RKO (cell line): Measurements from ENCODE around the gene RBM7.

ENCODE experiments used
- DNase-seq: peaks from one replicate; pipeline ENCODE4 v3.0.0-alpha.2; 2016; ENCODE audit warnings: low spot score

RBM7 gene

GRCh38 chr11:114400216-114400914 lies at the start of gene RBM7, which contains the start of gene C11orf71:
RBM7 (plus strand) TSS chr11:114400666; CDS start chr11:114400672, 6 bp downstream.
C11orf71 (minus strand) TSS chr11:114400511; CDS start chr11:114400331, 180 bp downstream.
- peak; percentile 98 for DNase-seq

DNA sequence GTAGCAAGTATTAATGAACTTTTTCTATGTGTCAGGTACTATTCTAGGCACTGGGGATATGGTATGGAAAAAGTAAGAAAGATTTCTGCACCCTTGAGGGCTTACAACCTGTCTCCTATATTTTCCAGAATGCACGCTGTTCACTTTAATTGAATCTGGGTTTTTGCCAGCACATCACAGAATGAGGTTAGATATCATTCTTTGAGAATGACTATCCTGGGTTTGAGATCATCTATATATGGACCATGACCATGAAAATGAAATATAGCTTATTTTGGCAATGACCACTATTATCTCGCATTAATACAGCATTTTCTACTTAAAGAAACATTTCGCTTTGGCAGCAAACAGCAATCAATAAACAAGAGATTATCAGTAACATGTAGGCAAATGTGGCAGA lies 47.0 kb upstream of the RBM7 start:
- no peak for DNase-seq

DNA sequence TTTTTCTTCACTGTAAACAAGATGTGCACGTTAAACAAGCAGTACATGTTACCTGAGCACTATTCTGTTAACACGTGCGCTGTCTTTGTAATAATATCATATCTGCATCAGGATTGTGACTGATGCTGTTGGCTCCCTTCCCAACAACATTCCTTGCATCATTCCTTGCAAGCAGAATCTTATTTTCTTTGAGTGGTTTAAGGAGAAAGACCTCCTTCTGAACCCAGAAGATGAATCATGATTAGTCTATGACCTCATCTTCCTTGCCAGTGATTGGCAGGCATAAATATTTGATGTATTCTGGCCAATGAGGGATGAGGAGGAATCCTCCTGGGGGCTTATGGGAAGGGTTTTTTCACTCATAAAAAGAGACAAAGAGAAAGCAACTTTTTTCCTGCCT lies 46.4 kb upstream of the RBM7 start:
- peak; percentile 72 for DNase-seq

GRCh38 chr11:114358716-114359115 lies 41.8 kb upstream of the RBM7 start:
- no peak for DNase-seq

GRCh38 chr11:114359342-114359741 lies 41.1 kb upstream of the RBM7 start:
- peak; percentile 18 for DNase-seq

GRCh38 chr11:114362326-114362725 lies 38.1 kb upstream of the RBM7 start:
- DNase-seq = no peak

DNA sequence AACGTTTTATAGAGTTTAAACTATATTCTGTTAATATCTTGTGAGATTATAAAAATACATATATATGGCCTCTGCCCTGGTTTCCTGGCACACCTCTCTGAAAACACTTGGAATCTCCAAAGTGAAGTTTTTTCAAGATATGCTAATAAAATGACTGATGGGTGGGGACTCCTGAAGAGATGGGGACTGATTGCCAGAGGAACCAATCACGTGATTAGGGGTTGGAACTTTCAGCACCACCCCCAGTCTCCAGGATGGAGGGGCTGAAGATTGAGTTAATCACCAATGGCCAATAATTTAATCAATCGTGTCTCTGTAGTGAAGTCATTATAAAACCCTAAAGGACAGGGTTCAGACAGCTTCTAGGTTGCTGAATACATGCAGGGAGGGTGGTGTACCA lies 37.5 kb upstream of the RBM7 start:
- DNase-seq = no peak

DNA sequence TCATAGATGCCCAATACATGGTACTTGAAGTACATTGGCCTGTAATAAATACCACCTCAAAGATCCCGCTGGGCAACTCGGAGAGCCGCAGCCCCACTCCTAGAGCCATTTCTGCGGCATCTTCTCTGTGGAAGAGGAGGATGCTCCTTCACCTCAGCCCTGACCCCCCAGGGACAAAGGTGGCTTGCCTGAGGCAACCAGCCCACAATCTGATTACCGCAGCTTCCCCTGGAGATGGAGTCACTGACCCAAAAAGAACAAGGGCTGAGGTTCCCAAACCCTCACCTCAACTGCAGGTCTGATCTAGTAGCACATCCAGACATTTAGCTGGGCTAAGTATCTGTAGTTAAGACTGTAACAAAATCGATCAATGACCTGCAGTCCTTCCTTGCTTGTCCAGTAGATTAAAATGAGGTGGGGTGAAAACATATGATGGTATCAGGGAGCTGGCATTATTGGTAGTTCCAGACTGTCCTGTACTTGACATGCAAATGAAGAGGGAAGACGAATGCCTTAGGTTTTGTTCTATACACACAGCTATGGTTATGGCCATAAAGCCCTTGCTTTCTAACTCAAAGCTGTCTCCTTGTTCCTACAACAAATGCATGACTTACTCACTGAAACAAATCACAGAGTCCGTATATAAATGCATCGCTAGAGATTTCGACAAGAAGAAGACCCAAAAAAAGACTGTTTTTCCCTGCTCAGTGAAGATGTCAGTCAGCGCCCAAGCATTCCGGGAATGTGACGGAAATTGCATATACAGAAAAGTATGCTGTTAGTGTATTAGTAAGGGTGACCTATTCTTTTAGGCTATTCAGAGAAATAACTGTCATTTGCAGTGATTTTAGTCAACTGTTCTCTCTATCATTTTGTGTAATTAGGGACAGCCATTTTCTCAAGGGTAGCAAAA lies 33.9 kb upstream of the RBM7 start:
- peak; percentile 89 for DNase-seq

DNA sequence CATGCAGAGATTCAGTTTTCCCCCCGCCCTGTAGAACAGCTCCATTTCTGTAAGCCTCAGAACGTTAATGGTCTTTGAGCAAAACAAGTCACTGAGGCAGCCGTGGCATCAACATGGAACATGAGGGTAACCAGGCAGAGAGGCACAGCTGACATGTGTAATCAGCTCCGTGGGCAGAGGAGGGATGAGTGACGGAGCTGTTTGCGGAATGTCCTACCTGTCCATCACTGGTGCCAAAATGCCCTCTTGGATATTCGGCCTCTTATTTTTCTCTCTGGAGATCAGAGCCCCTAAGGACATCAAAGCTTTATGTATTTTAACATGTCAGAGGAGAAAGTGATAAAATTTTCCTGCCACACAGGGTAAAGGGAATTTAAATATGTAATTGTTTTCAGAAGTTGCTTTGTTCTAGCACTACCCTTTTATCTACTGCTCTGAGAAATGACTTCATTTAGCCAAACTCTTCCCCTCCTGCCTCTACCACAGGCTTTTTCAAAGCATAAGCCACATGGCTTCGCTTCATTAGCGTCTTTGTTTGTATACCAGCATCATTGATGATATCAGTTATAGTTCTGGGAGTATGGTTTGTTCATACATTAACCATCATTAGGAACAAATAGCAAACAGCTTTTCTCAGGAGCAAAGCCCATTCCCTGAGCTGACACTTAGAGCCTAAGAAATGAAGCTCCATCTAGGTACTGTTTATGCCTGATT lies 33.1 kb upstream of the RBM7 start:
- no peak for DNase-seq

DNA sequence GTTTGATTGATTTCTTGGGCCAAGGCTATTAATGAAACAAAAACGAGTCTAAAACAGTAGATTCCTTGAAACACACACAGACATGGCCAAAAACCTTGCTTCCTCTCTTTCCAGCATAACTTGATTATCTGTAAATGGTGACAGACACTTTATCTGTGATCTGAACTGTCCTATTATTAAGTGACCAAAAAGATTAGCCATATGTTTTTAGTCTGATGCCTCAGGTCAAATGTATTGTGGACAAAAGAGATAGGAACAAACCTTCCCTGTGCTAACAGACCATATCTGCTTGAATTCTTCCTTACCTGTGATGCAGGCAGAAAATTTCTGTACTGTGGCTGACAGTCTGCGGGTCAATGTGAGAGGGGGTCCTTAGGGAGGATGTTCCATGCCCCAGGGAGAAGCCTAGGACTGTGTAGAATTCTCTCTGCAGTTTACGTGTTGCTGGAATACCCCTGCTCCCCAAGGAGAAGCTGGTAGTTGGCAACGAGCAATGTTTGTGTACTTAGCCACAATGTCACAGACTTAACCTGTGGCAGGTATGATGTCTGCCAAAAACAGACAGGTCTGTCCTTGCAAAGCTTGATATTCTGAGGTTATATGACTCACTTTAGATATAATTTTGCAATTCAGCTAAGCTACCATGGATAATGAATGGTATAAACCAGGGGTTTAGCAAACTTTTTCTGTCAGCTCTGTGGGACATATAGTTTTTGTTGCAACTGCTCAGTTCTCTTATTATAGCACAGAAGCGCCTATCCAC lies 31.4 kb upstream of the RBM7 start:
- DNase-seq = no peak

GRCh38 chr11:114375052-114375451 lies 25.4 kb upstream of the RBM7 start:
- no peak for DNase-seq

DNA sequence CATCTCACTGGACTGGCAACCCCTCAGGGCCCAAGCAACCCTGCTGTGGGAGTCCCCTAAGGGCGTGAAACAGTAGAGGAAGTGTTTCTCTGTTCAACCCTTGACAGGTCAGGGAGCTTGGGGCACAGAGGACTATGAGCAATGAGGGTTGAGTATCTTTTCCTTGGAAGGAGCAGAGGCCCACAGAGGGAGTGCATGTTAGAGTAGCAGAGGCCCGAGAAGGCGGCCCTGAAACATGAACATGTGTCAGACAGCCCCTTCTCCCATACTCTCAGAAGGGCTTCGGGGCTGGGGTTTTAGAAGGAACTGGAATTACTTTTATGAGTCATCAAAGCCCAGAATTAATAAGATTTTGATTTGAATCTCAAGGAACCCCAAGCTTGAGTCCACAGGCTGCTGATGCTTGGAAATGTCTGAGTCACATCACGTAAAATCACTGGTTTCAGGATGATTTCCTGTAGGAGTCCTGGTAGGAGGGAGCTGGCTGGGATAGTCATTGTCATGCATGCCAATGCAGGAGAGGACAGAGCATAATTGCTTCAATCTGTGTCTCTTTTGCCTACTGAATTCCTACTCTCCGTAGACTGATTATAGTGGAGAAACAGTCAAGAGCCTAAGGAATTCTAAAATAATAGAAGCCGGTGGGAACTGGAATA lies 22.7 kb upstream of the RBM7 start:
- DNase-seq = no peak

GRCh38 chr11:114379394-114380069 lies 20.9 kb upstream of the RBM7 start:
- DNase-seq = no peak

DNA sequence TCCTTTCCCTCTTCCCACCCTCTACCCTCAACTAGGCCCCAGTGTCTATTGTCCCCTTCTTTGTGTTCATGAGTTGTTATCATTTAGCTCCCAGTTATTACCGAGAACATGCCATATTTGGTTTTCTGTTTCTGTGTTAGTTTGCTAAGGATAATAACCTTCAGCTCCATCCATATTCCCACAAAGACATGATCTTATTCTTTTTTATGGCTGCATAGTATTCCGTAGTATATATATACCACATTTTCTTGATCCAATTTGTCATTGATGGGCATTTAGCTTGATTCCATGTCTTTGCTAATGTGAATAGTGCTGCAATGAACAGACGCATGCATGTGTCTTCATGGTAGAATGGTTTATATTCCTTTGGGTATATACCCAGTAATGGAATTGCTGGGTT lies 18.0 kb upstream of the RBM7 start:
- no peak for DNase-seq

DNA sequence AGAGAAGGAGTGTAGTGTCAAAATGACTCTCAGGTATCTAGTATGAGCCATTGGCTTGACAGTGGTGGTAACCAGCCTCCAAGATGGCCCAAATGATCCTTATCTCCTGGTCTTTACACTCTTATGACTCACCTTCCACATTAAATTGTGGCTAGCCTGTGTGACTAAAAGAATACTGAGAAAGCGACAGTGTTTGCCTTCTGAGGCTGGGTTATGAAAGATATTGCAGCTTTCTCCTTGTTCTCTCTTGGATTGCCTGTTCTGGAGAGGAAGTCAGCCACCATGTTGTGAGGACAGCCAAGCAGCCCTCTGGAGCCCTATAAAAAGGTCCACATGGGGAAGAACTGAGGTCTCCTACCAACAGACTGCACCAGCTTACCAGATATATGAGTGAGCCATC lies 16.0 kb upstream of the RBM7 start:
- DNase-seq = no peak

DNA sequence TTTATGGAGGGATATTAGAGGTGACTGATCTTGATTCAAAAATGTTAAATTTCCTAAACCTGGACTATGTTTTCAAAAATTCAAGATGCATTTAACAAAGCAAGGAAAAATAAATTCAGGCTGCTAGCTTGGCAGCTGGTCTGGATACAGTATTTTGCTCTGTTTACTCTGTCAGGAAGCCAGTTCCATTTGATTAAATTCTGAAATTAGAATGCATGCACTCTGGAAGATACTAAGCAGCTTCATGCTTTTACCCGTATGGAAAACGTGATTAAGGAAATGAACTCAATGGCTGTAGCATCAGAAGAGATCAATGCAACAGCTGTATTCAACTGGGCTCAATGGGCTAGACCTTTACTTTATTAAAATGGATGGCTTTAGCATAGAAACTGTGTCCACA lies 14.3 kb upstream of the RBM7 start:
- DNase-seq = no peak

GRCh38 chr11:114386545-114386944 lies 13.9 kb upstream of the RBM7 start:
- no peak for DNase-seq

DNA sequence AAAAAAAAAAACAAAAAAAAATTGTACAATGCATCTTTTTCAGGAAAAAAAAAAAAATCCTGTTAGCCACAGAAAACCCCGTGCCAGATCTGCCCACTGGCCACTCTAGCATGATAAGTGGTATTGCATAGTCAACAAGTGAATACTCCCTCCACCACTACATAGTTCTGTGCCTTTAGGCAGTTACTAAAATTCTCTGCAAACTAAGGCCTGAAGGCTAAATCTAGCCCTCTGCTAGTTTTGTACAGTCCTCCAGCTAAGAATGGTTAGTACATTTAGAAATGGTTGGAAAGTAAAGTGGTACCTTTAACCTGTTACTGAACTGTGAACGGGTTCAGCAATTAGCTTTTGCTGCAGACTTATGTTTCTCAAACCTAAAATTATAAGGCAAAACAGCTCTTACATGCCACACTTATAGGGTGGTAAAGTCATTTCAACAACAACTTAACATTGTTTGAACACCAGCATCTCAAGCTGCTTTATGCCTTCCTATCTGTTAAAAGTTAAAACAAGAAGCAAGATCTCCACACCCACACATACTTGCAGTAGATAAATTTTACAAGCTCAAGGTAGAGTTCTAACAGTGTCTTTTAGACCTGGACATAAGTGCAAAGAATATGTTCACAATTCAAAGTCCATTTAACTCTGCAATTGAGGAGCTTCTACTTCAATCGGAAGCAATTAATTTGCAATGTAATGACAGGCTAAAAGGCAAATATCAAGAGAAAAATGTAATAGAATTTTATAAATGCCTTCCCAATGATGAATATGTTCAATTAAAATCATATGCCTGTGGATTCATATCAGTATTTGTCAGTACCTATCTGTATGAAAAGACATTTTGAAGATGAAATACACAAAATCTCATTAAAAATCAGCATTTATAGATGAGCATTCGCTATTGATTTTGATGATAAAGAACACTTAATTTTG lies 7.5 kb upstream of the RBM7 start:
- no peak for DNase-seq

GRCh38 chr11:114395736-114396135 lies 4.7 kb upstream of the RBM7 start:
- DNase-seq = no peak

GRCh38 chr11:114396916-114397315 lies 3.5 kb upstream of the RBM7 start:
- no peak for DNase-seq
